Activated naive CD8-positive, alpha-beta T cell treated with anti-CD3 and anti-CD28 coated beads for 36 hours (primary cell): ENCODE measurements around the gene WNT2. TPM values are rescaled to one million over a fixed set of nuclear protein-coding genes. Genes with fewer than 3 reads are reported as not detected.
"Not testable (repeated sequence)": the region's sequence is repeated elsewhere in the genome, so short reads cannot be mapped to it uniquely, and the experiment has no call there.

ENCODE experiments used
- DNase-seq: peaks from one replicate; pipeline ENCODE4 v3.0.0; 2021
- H3K27ac Mint-ChIP-seq: one replicate; pipeline ENCODE4 v1.8.0; 2022; ENCODE audit warnings: mild to moderate bottlenecking, moderate library complexity, mixed read lengths
- H3K27me3 Mint-ChIP-seq: one replicate; pipeline ENCODE4 v1.8.0; 2022; ENCODE audit warnings: mild to moderate bottlenecking, mixed read lengths
- H3K36me3 Mint-ChIP-seq: one replicate; pipeline ENCODE4 v1.8.0; 2021; ENCODE audit warnings: mild to moderate bottlenecking, mixed read lengths
- H3K4me1 Mint-ChIP-seq: one replicate; pipeline ENCODE4 v1.8.0; 2021; ENCODE audit warnings: mixed read lengths
- H3K4me3 Mint-ChIP-seq: one replicate; pipeline ENCODE4 v1.8.0; 2022; ENCODE audit warnings: mild to moderate bottlenecking, moderate library complexity, mixed read lengths
- H3K9me3 Mint-ChIP-seq: one replicate; pipeline ENCODE4 v1.8.0; 2022; ENCODE audit warnings: mixed read lengths
- total RNA-seq, 2 experiments: library from RNA; stranded (reverse); gene quantifications; one replicate each; pipeline ENCODE4 v1.2.3, GENCODE V29; 2021

Gene WNT2
- total RNA-seq, 2 experiments from 2014 or later: not detected

GRCh38 chr7:117323851-117324711 is 1.2 kb upstream of the WNT2 start:
- Mint-ChIP-seq H3K4me3 (no peak overlapping the region), H3K9me3 (peaks cover 2% of the 10 kb centered on the region), H3K4me1 (no peaks in the 10 kb centered on the region), H3K27ac (no peak overlapping the region), H3K27me3 (peaks cover 67% of the 10 kb centered on the region), H3K36me3 (peaks cover 2% of the 10 kb centered on the region)
- no peak for DNase-seq

- Mint-ChIP-seq H3K9me3 (no peaks in the 10 kb centered on the region), H3K36me3 (peaks cover 2% of the 10 kb centered on the region), H3K4me3 (no peak overlapping the region), H3K27me3 (peaks cover 67% of the 10 kb centered on the region), H3K27ac (no peak overlapping the region), H3K4me1 (no peaks in the 10 kb centered on the region)
- no peak for DNase-seq
Measured at GRCh38 chr7:117323305-117323850, 520 bp upstream of the WNT2 start.

- DNase-seq: no peak
- Mint-ChIP-seq H3K4me3 (no peak overlapping the region), H3K36me3 (peaks cover 2% of the 10 kb centered on the region), H3K27ac (no peak overlapping the region), H3K4me1 (no peaks in the 10 kb centered on the region), H3K9me3 (no peaks in the 10 kb centered on the region), H3K27me3 (peaks cover 54% of the 10 kb centered on the region)
Measured at GRCh38 chr7:117320523-117320922, 2.3 kb downstream of the WNT2 start.

- Mint-ChIP-seq H3K27ac (no peak overlapping the region), H3K9me3 (no peaks in the 10 kb centered on the region), H3K27me3 (peaks cover 43% of the 10 kb centered on the region), H3K4me3 (no peak overlapping the region), H3K36me3 (peaks cover 2% of the 10 kb centered on the region), H3K4me1 (no peaks in the 10 kb centered on the region)
- DNase-seq: no peak
Measured at GRCh38 chr7:117319181-117319580, 3.7 kb downstream of the WNT2 start.

- DNase-seq: no peak
- no peaks in the 10 kb centered on the region for H3K9me3 Mint-ChIP-seq
- no peaks in the 10 kb centered on the region for H3K27me3 Mint-ChIP-seq
- no peaks in the 10 kb centered on the region for H3K36me3 Mint-ChIP-seq
- no peak overlapping the region for H3K4me3 Mint-ChIP-seq
- no peaks in the 10 kb centered on the region for H3K4me1 Mint-ChIP-seq
- no peak overlapping the region for H3K27ac Mint-ChIP-seq
Measured at GRCh38 chr7:117313582-117313981, 9.3 kb downstream of the WNT2 start.

GRCh38 chr7:117312593-117313580 is 10.0 kb downstream of the WNT2 start:
- Mint-ChIP-seq H3K27me3 (no peaks in the 10 kb centered on the region), H3K4me3 (no peak overlapping the region), H3K36me3 (no peaks in the 10 kb centered on the region), H3K4me1 (no peaks in the 10 kb centered on the region), H3K27ac (no peak overlapping the region), H3K9me3 (no peaks in the 10 kb centered on the region)
- DNase-seq: no peak

- Mint-ChIP-seq H3K36me3 (no peaks in the 10 kb centered on the region), H3K9me3 (no peaks in the 10 kb centered on the region), H3K27me3 (no peaks in the 10 kb centered on the region), H3K27ac (no peak overlapping the region), H3K4me3 (no peak overlapping the region), H3K4me1 (no peaks in the 10 kb centered on the region)
- DNase-seq: no peak
Measured at GRCh38 chr7:117308891-117309290, 14.0 kb downstream of the WNT2 start.

- Mint-ChIP-seq H3K27me3 (no peaks in the 10 kb centered on the region), H3K36me3 (no peaks in the 10 kb centered on the region), H3K9me3 (no peaks in the 10 kb centered on the region), H3K27ac (no peak overlapping the region), H3K4me1 (no peaks in the 10 kb centered on the region), H3K4me3 (no peak overlapping the region)
- no peak for DNase-seq
Measured at GRCh38 chr7:117302396-117302795, 20.5 kb downstream of the WNT2 start.

GRCh38 chr7:117300506-117300905 is 22.4 kb downstream of the WNT2 start:
- H3K36me3 Mint-ChIP-seq, DNase-seq, H3K27me3 Mint-ChIP-seq, H3K27ac Mint-ChIP-seq, H3K4me3 Mint-ChIP-seq, H3K4me1 Mint-ChIP-seq, H3K9me3 Mint-ChIP-seq: not testable (repeated sequence)

- Mint-ChIP-seq H3K4me1 (no peaks in the 10 kb centered on the region), H3K27me3 (no peaks in the 10 kb centered on the region), H3K36me3 (no peaks in the 10 kb centered on the region), H3K9me3 (no peaks in the 10 kb centered on the region), H3K4me3 (no peak overlapping the region), H3K27ac (no peak overlapping the region)
- no peak for DNase-seq
Measured at GRCh38 chr7:117297606-117298005, 25.3 kb downstream of the WNT2 start.

- no peaks in the 10 kb centered on the region for H3K27me3 Mint-ChIP-seq
- no peak overlapping the region for H3K4me3 Mint-ChIP-seq
- H3K36me3 Mint-ChIP-seq: no peaks in the 10 kb centered on the region
- H3K4me1 Mint-ChIP-seq: no peaks in the 10 kb centered on the region
- DNase-seq: no peak
- H3K9me3 Mint-ChIP-seq: no peaks in the 10 kb centered on the region
- no peak overlapping the region for H3K27ac Mint-ChIP-seq
Measured at GRCh38 chr7:117296066-117296465, 26.8 kb downstream of the WNT2 start.

- Mint-ChIP-seq H3K27ac (no peak overlapping the region), H3K4me1 (no peaks in the 10 kb centered on the region), H3K27me3 (no peaks in the 10 kb centered on the region), H3K36me3 (no peaks in the 10 kb centered on the region), H3K4me3 (no peak overlapping the region), H3K9me3 (no peaks in the 10 kb centered on the region)
- DNase-seq: no peak
Measured at GRCh38 chr7:117285826-117286225, 37.0 kb downstream of the WNT2 start.

- Mint-ChIP-seq H3K9me3 (no peaks in the 10 kb centered on the region), H3K4me1 (no peaks in the 10 kb centered on the region), H3K27ac (no peak overlapping the region), H3K4me3 (no peak overlapping the region), H3K36me3 (no peaks in the 10 kb centered on the region), H3K27me3 (no peaks in the 10 kb centered on the region)
- no peak for DNase-seq
Measured at GRCh38 chr7:117284692-117285091, 38.2 kb downstream of the WNT2 start.

GRCh38 chr7:117283779-117284178 is 39.1 kb downstream of the WNT2 start:
- H3K9me3 Mint-ChIP-seq: no peaks in the 10 kb centered on the region
- no peak overlapping the region for H3K4me3 Mint-ChIP-seq
- H3K36me3 Mint-ChIP-seq: no peaks in the 10 kb centered on the region
- no peaks in the 10 kb centered on the region for H3K4me1 Mint-ChIP-seq
- H3K27me3 Mint-ChIP-seq: no peaks in the 10 kb centered on the region
- no peak for DNase-seq
- H3K27ac Mint-ChIP-seq: no peak overlapping the region

GRCh38 chr7:117283371-117283770 is 39.5 kb downstream of the WNT2 start:
- H3K27me3 Mint-ChIP-seq: no peaks in the 10 kb centered on the region
- H3K4me1 Mint-ChIP-seq: no peaks in the 10 kb centered on the region
- H3K27ac Mint-ChIP-seq: no peak overlapping the region
- H3K36me3 Mint-ChIP-seq: no peaks in the 10 kb centered on the region
- no peak overlapping the region for H3K4me3 Mint-ChIP-seq
- no peak for DNase-seq
- no peaks in the 10 kb centered on the region for H3K9me3 Mint-ChIP-seq
